GM08714 (cell line): ENCODE measurements around the gene FBXO34.
"Not testable (repeated sequence)": the region's sequence is repeated elsewhere in the genome, so short reads cannot be mapped to it uniquely, and the experiment has no call there.

Source experiments
- H3K4me3 ChIP-seq: fragments of 200-500 bp; sonication (Bioruptor generic); 2 replicates; pipeline ENCODE4 v1.5.1; 2014; ENCODE audit warnings: mild to moderate bottlenecking, low read length, inconsistent platforms
- ZNF274 ChIP-seq: IDR thresholded peaks from 2 replicates; pipeline ENCODE4 v1.6.1; 2012; ENCODE audit warnings: mild to moderate bottlenecking, low read depth, low read length

Gene FBXO34

DNA sequence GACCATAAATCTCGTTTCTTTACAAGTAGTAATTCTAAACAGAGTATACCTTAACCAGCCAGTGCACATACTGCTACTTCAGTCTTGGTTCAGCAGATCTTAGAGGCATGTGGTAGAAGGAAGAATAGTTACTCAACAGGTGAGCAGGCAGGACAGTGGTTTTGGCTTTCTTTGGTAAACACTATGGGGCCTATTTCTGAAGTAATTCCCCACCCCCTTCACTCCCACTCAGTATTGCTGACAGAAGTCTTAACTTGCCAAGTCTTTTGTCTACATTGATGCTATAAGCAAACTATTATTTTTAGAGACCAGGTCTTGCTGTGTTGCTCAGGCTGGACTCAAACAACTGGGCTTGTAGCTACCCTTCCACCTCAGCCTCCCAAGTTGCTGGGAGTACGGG is 68.5 kb downstream of the FBXO34 start:
- TF ChIP-seq ZNF274, result no peak
- H3K4me3 ChIP-seq, result no peak overlapping the region

DNA sequence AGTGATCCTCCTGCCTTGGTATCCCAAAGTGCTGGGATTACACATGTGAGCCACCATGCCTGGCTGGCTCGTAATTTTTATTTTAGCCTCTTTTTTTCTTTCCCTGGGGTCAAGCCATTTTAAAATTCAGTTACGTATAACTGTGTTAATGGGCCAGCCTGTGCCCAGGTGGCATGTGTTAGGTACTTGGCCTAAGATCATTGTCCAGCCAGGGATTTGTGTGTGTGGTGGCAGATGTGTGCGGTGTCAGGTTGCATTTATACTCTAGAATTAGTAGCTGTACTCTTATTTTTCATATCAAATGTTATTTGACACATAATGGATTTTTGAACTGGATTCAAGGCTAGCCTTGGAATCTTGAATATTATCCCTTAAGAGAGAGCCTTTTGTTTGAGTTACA is 69.3 kb downstream of the FBXO34 start:
- no peak overlapping the region for H3K4me3 ChIP-seq

DNA sequence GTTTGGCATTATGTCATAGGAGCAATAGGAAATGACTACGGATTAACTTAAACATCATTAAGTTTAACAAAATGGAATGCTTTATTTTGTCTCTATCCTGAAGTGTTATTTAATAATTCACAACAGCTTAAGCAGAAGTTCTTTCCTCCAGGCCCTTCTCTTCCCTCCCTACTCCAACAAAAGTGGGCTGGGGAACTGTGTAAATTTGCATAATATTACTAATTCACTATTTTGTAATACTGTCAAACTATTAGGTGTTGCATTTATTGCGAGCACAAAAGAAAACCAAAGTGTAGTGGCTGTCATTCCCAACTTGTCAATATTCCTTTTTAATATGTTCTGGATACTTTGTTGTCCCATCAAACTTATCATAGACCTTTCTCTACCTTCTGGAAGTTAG is 70.6 kb downstream of the FBXO34 start:
- TF ChIP-seq ZNF274, result no peak
- H3K4me3 ChIP-seq, result no peak overlapping the region

More for the DNA sequence above, 69.3 kb downstream of the FBXO34 start:
- no peak for TF ChIP-seq ZNF274

DNA sequence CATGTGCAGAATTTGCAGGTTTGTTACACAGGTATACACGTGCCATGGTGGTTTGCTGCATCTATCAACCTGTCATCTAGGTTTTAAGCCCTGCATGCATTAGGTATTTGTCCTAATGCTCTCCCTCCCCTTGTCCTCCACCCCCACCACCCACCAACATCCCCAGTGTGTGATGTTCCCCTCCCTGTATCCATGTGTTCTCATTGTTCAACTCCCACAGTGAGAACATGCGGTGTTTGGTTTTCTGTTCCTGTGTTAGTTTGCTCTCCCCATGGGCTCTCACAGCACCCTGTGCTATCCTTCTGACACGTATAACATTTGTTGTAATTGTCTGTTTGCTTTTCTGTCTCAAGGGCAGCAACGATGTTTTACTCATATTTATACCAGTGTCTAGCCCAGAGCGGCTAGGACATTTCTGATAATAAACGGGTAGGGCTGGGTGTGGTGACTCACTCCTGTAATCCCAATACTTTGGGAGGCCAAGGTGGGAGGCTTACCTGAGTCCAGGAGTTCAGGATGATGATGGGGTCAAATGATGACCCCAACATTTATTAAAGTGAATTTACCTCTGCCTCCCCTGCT is 73.5 kb downstream of the FBXO34 start:
- H3K4me3 ChIP-seq, result not testable (repeated sequence)

DNA sequence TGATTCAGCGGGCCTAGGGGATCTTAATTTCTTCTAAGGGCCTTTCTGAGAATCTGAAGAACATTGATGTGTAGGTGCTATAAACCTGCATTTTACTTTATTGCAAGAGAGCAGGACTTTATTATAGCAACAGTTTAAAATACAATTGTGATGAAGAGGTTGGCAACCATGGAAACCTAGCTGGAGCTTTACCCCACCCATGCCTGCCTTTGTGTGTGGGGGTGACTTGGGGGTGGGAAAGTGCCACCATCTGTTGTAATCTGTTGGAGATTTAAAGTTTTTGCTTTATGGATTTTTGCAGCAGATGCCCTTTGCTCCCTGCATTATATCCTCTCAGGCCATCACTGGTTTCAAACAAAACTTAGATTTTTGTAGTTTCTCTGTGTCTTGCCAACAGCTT is 75.8 kb downstream of the FBXO34 start:
- H3K4me3 ChIP-seq, result no peak overlapping the region
- no peak for TF ChIP-seq ZNF274

DNA sequence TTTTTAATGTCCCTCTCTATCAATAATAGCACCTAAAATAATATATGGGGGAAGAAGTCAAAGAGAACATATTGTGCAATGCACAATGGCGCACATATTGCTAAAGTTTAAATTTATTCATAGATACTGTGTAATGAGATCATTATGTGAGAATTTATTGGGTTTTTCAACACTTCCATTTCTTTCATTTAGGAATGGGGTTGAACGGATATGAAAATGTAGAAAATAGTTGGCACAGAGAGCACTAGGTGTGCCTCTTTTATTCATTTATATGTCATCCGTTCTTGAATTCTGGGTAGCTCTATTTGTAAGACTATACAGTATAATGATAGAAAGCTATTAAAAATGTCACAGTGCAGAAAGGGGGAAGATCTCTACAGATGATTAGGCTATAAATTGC is 76.5 kb downstream of the FBXO34 start:
- no peak for TF ChIP-seq ZNF274

DNA sequence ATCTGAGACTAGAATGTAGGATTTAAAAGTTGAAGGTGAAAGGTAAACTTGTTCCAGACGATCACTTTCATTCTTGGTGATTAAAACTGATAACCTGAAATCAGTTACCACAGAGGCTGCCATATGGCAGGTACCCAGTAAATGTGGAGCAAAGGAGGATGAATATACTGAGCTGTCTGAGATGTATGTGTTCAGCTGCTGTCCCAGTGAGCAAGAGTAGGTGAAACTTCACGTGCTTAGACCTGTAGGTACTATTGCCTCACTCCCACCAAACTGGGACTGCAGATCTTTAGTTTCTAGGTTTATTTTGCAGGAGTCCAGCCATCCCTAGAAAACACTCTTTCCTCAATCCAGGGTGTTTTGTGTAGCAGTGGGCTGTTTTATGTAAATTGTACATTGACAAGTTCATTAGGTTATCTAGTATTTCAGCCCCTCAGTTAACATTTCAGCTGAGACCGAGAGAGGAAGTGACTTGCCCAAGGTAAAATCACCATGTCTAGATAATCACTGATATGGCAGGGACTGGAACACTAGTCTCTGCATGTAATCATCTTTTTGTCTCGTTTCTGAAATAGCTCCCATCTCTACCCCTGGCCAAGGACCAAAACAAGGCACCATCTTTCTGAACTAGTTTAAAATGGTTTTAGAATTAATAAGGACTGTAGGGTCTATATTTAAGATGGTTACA is 77.7 kb downstream of the FBXO34 start:
- H3K4me3 ChIP-seq, result no peak overlapping the region; the same call in 1 of the 2 replicates
- TF ChIP-seq ZNF274, result no peak

More for the DNA sequence above, 76.5 kb downstream of the FBXO34 start:
- no peak overlapping the region for H3K4me3 ChIP-seq

DNA sequence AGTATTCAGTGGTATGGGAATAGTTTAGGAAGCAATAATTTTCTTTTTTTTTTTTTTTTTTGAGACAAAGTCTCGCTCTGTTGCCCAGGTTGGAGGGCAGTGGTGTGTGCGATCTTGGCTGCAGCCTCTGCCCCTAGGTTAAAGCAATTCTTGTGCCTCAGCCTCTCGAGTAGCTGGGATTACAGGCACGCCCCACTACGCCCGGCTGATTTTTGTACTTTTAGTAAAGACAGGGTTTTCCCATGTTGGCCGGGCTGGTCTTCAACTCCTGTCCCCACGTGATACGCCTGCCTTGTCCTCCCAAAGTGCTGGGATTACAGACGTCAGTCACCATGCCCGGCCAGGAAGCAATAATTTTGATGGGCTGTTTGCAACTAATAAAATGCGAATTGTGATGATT is 78.3 kb downstream of the FBXO34 start:
- no peak for TF ChIP-seq ZNF274
- no peak overlapping the region; the same call in 1 of the 2 replicates for H3K4me3 ChIP-seq

DNA sequence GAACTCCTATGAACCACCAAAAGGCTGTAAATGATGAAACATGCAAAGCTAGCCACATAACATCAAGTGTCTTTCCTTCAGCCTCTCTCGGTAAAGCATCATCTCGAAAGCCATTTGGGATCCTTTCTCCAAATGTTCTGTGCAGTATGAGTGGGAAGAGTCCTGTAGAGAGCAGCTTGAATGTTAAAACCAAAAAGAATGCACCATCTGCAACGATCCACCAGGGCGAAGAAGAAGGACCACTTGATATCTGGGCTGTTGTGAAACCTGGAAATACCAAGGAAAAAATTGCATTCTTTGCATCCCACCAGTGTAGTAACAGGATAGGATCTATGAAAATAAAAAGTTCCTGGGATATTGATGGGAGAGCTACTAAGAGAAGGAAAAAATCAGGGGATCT is 79.2 kb downstream of the FBXO34 start:
- TF ChIP-seq ZNF274, result no peak
- H3K4me3 ChIP-seq, result no peak overlapping the region

DNA sequence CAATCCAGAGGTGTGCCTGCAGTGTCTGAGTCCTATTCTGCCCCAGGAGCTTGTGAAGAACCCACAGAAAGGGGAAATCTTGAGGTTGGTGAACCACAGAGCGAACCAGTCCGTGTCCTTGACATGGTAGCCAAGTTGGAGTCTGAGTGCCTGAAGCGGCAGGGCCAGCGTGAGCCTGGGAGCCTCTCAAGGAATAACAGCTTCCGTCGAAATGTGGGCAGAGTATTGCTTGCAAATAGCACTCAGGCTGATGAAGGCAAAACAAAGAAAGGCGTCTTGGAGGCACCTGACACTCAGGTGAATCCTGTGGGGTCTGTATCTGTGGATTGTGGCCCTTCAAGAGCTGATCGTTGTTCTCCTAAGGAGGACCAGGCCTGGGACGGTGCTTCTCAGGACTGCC is 79.9 kb downstream of the FBXO34 start:
- no peak overlapping the region for H3K4me3 ChIP-seq
- no peak for TF ChIP-seq ZNF274

DNA sequence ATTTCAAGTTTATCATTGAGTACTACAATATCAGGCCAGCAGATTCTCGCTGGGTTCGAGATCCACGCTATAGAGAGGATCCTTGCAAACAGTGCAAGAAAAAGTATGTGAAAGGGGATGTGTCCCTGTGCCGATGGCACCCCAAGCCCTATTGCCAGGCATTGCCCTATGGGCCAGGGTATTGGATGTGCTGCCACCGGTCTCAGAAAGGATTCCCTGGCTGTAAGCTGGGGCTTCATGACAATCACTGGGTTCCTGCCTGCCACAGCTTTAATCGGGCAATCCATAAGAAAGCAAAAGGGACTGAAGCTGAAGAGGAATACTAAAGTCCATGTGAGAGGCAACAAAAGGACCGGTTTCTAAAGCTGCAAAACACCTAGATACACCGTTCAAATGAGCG is 81.0 kb downstream of the FBXO34 start:
- no peak overlapping the region for H3K4me3 ChIP-seq
- no peak for TF ChIP-seq ZNF274

DNA sequence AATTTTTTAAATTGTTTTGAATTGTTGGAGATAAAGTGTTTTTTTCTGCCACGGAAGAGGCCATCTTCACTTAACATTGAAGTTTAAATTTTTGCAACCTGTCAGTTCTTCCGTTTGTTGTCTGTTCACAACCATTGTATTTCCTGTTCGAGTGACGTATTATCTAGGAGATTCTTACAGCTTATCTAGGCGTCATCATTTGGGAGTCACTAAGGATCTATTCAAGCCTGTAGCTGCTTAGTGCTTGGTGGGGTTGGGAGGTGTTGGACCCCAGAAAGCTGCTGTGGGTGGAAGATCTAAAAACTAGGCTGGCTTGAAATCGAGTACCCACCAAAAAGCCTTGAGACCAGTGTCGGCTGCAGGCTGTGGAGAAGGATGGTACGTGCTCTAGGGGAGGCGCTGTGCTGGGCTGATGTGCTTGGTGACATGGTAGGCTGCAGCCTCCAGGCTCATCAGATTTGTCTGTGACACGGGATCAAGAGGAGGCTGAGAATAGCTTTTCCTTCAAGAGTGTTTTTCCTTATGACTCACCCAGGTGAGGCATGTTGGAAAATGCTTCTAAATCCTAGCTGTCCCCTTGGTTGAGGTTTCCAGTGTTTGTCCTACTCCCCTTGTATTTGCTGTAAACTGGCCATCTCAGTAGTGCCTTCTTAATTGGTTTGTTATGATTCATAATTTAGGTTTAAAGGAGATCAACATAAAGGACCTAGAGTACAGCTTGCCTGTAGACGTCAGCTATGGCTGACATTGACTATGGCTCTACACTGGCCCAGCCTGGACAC is 82.7 kb downstream of the FBXO34 start:
- no peak overlapping the region for H3K4me3 ChIP-seq
- TF ChIP-seq ZNF274, result no peak

DNA sequence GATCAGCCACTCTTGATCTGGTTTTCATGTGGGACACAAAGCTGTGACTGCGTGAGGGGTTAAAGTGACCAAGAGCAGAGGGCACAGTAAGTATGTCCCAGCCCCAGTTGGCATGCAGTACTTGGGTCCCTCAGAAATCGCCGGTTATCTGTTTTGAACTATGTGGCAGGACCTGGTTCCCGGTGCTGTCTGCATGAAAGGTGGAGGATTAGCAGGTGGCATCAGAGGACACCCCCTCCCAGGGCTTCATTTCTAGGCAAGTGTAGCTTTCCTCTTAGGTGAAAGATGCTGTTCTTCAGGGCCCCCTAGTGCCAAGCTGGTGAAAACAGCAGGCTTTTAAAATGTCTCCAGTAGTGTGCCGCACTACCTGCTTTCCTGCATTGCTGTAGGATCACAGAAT is 83.3 kb downstream of the FBXO34 start:
- H3K4me3 ChIP-seq, result no peak overlapping the region
- TF ChIP-seq ZNF274, result no peak

DNA sequence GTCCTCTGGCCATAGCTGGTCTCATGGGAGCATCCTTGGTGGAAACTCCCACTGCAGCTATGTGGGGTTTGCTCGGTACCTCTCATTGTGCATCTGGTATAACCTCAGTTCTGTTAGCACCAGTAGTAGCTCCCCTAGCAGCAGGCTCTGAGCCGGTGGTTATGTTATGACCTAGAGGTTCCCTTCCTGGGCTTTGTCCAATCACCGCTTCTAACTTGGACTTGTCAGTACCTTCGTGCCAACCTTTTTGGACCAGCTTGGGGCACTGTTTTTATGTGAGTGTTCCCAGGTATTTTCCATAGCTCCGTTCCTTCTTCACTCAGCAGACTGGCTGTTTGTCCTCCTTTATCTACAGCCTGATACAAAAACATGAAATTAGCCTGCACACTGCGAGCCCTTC is 84.7 kb downstream of the FBXO34 start:
- no peak for TF ChIP-seq ZNF274
- no peak overlapping the region for H3K4me3 ChIP-seq

DNA sequence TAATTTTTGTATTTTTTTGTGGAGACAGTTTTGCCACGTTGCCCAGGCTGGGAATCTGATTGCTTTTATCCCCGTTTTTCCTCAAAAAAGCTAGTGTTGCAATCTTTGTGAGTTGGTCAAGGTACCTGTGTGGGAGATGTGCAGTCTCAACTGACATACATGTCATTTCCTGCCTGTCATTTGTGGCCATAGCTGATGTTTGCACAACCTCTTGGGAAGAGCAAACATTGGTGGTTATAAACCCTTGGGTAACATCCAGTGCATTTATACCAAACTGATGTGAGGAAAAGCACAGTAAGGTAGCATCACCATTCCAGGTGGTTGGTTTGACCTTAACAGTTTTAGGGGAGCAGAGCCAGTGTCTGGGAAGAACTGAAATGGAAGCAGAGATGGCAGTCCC is 85.7 kb downstream of the FBXO34 start:
- no peak for TF ChIP-seq ZNF274

More for the DNA sequence above, 85.7 kb downstream of the FBXO34 start:
- no peak overlapping the region for H3K4me3 ChIP-seq
